Measurements from ENCODE around the gene C20orf173. TPM values are rescaled to one million over a fixed set of nuclear protein-coding genes. Genes with fewer than 3 reads are reported as not detected.

C20orf173 gene
- total RNA-seq, 1 donor from 2014 or later: not detected

DNA sequence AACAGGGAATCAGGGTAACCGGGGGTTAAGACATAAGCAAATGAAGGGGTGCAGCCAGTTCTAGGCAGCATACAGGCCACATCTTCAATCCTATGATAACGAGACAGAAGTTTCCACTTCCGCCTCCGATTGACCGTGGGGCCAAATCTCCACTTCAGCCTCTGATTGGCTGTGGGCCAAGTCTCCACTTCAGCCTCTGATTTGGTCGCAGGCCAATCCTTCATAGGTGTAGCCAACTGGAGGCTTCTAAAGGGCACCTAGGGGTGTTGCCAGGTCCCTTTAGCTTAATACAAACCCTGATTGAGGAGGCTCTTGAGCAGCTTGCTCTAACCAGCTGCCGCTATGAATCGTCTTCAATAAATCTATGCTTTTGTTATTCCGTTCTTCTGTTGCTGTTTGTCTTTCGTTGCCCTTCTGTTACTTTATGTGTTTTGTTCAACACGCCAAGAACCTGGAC is 10.3 kb upstream of the C20orf173 start:
- Histone ChIP-seq H3K9ac (no peak overlapping the region), H3K27ac (no peak overlapping the region), H3K9me3 (ENCODE audit: low read depth) (no peaks in the 10 kb centered on the region), H4K20me1 (ENCODE audit: low read depth) (no peaks in the 10 kb centered on the region), H3F3A (ENCODE audit: low read depth) (peaks cover 29% of the 10 kb centered on the region), H3K79me2 (ENCODE audit: low read depth) (peaks cover 13% of the 10 kb centered on the region), H3K4me2 (peak overlapping the region; percentile 82), H2AFZ (replicated peaks) (peak overlapping the region; percentile 94), H3K36me3 (no peaks in the 10 kb centered on the region), H3K4me3 (peak overlapping the region; percentile 44), H3K27me3 (no peaks in the 10 kb centered on the region), H3K4me1 (peaks cover 12% of the 10 kb centered on the region)
- peaks cover 2% of the 10 kb centered on the region for H3K27me3 Mint-ChIP-seq (ENCODE audit: insufficient read depth, low read depth)
- peak overlapping the region; percentile 83 for H3K4me3 Mint-ChIP-seq
- TF ChIP-seq CTCF (IDR thresholded peaks at IDR 0.05) (no peak), EZH2phosphoT487 (IDR thresholded peaks at IDR 0.05) (no peak), EZH2 (IDR thresholded peaks at IDR 0.05) (no peak)
- no peaks in the 10 kb centered on the region for H3K9me3 Mint-ChIP-seq
- H3K27ac Mint-ChIP-seq: peak overlapping the region; percentile 70
- peaks cover 17% of the 10 kb centered on the region for H3K4me1 Mint-ChIP-seq
- DNase-seq (ENCODE audit: low spot score): peak; percentile 90
- peaks cover 7% of the 10 kb centered on the region for H3K36me3 Mint-ChIP-seq

DNA sequence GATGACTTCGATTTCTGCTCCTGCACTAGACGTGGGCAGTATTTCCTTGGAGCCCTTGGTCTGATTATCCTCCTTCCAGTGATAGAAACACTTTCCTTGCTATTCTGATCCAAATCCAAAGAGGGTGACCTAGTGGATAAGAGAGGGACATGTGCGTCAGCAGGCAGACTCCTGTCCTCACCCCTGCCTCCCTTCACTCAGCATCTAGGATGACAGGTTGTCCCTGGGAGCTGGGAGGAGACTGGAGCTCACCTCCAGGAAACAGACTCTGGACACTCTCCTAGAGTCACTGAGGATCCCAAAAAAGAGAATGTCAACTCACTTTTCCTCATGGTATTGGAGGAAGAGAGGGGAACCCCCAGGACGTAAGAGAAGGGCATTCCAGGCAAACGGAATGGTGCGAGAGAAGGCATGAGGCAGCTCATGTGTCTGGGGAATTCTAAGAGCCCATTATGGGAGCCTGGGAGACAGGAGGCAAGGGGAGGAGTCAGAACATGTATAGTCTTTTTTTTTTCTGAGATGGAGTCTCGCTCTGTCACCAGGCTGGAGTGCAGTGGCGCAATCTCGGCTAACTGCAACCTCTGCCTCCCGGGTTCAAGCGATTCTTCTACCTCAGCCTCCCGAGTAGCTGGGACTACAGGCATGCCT is 2.2 kb downstream of the C20orf173 start:
- H3K4me1 Mint-ChIP-seq: peaks cover 3% of the 10 kb centered on the region
- H3K36me3 Mint-ChIP-seq: peaks cover 2% of the 10 kb centered on the region
- Histone ChIP-seq H3K4me1 (no peaks in the 10 kb centered on the region), H3K9ac (no peak overlapping the region), H3F3A (ENCODE audit: low read depth) (no peaks in the 10 kb centered on the region), H3K4me3 (no peak overlapping the region), H3K36me3 (no peaks in the 10 kb centered on the region), H3K27ac (no peak overlapping the region), H3K27me3 (no peaks in the 10 kb centered on the region), H3K9me3 (ENCODE audit: low read depth) (no peaks in the 10 kb centered on the region), H3K79me2 (ENCODE audit: low read depth) (no peaks in the 10 kb centered on the region), H3K4me2 (no peak overlapping the region), H2AFZ (replicated peaks) (no peak overlapping the region), H4K20me1 (ENCODE audit: low read depth) (no peaks in the 10 kb centered on the region)
- TF ChIP-seq CTCF (IDR thresholded peaks at IDR 0.05): no peak
- no peak for TF ChIP-seq EZH2phosphoT487 (IDR thresholded peaks at IDR 0.05)
- no peak for TF ChIP-seq EZH2 (IDR thresholded peaks at IDR 0.05)
- peak overlapping the region; percentile 47 for H3K27ac Mint-ChIP-seq
- DNase-seq (ENCODE audit: low spot score): peak; percentile 9
- peaks cover 10% of the 10 kb centered on the region for H3K27me3 Mint-ChIP-seq (ENCODE audit: insufficient read depth, low read depth)
- H3K4me3 Mint-ChIP-seq: no peak overlapping the region
- peaks cover 4% of the 10 kb centered on the region for H3K9me3 Mint-ChIP-seq

- peaks cover 4% of the 10 kb centered on the region for H3K9me3 Mint-ChIP-seq
- Histone ChIP-seq H3K4me1 (no peaks in the 10 kb centered on the region), H4K20me1 (ENCODE audit: low read depth) (no peaks in the 10 kb centered on the region), H3K27ac (no peak overlapping the region), H3K79me2 (ENCODE audit: low read depth) (no peaks in the 10 kb centered on the region), H3K9ac (no peak overlapping the region), H3K9me3 (ENCODE audit: low read depth) (no peaks in the 10 kb centered on the region), H3K4me2 (no peak overlapping the region), H3K27me3 (no peaks in the 10 kb centered on the region), H2AFZ (replicated peaks) (no peak overlapping the region), H3K36me3 (no peaks in the 10 kb centered on the region), H3K4me3 (no peak overlapping the region), H3F3A (ENCODE audit: low read depth) (no peaks in the 10 kb centered on the region)
- peaks cover 10% of the 10 kb centered on the region for H3K27me3 Mint-ChIP-seq (ENCODE audit: insufficient read depth, low read depth)
- peaks cover 3% of the 10 kb centered on the region for H3K4me1 Mint-ChIP-seq
- peaks cover 2% of the 10 kb centered on the region for H3K36me3 Mint-ChIP-seq
- no peak for DNase-seq (ENCODE audit: low spot score)
- H3K4me3 Mint-ChIP-seq: no peak overlapping the region
- TF ChIP-seq EZH2phosphoT487 (IDR thresholded peaks at IDR 0.05): no peak
- TF ChIP-seq EZH2 (IDR thresholded peaks at IDR 0.05): no peak
- no peak overlapping the region for H3K27ac Mint-ChIP-seq
Observed at GRCh38 chr20:35525639-35526038, 3.8 kb downstream of the C20orf173 start.

GRCh38 chr20:35523298-35523888 is 6.1 kb downstream of the C20orf173 start:
- H3K27ac Mint-ChIP-seq: peak overlapping the region; percentile 69
- Histone ChIP-seq H3K4me1 (no peaks in the 10 kb centered on the region), H3K27me3 (no peaks in the 10 kb centered on the region), H4K20me1 (ENCODE audit: low read depth) (no peaks in the 10 kb centered on the region), H3F3A (ENCODE audit: low read depth) (no peaks in the 10 kb centered on the region), H3K79me2 (ENCODE audit: low read depth) (no peaks in the 10 kb centered on the region), H3K27ac (no peak overlapping the region), H3K9me3 (ENCODE audit: low read depth) (no peaks in the 10 kb centered on the region), H3K36me3 (no peaks in the 10 kb centered on the region), H3K9ac (no peak overlapping the region), H3K4me2 (no peak overlapping the region), H3K4me3 (no peak overlapping the region), H2AFZ (replicated peaks) (peak overlapping the region; percentile 51)
- peaks cover 12% of the 10 kb centered on the region for H3K27me3 Mint-ChIP-seq (ENCODE audit: insufficient read depth, low read depth)
- TF ChIP-seq CTCF (IDR thresholded peaks at IDR 0.05): peak; percentile 58
- TF ChIP-seq EZH2 (IDR thresholded peaks at IDR 0.05): no peak
- H3K9me3 Mint-ChIP-seq: peaks cover 4% of the 10 kb centered on the region
- DNase-seq (ENCODE audit: low spot score): peak; percentile 38
- peaks cover 3% of the 10 kb centered on the region for H3K4me1 Mint-ChIP-seq
- H3K4me3 Mint-ChIP-seq: no peak overlapping the region
- H3K36me3 Mint-ChIP-seq: peaks cover 2% of the 10 kb centered on the region
